ENCODE data around the gene MOB3C.

MOB3C gene

DNA sequence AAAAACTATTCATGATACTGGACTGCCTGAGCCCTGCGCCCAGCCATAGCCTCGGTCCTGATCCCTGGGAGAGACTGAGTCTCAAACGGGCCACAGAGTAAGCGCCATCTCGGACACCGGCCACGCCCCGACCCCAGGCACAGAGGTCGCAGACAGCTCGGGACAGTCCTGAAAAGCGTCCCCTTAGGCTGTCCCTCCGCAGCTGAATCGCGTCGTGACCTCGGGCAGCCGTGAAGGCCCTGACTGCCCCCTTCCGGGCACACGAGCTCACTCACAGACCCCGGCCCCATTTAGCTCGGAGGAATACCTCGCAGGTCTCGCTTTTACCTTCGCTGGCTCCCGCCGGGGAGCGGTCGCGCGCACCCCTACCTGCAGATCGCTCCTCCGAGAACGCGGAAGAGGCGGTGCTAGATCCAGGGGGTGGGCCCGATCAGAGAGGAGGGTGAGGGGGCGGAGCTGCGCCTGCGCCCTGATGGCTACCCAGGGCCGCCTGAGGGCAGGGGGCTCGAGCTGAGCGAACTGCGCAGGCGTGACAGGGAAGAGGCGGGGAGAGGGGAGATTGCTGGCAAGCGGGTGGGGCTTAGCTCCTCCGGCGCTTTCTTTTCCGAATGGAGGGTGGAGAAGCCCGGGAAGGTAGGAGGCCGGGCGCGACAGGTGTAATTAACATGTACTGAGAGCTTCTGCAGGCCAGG is 12.6 kb downstream of the MOB3C start, which contains the start of gene MKNK1:
Gene MKNK1, minus strand, starts transcription at position 411 of the 692 bp plus-strand sequence. CDS start 20,941 bp downstream, outside the sequence.
- peak; percentile 98 for DNase-seq

DNA sequence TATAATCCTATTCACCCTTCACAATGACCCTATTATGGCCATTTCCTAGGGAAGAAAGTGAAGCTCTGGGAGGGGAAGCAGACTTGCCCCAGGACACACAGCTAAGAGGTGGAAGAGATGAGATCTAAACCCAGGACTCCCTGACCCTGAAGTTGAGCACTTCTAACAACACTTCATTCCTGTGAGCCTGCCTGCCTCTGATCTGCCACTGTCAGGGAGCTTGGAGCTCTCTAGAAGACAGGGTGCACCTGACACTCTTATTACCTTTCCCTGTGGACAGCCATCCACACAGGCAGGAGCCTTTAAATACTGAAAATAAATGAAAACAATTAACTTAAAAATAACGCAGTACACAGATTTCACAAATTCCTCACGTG is 13.1 kb downstream of the MOB3C start:
- no peak for DNase-seq

DNA sequence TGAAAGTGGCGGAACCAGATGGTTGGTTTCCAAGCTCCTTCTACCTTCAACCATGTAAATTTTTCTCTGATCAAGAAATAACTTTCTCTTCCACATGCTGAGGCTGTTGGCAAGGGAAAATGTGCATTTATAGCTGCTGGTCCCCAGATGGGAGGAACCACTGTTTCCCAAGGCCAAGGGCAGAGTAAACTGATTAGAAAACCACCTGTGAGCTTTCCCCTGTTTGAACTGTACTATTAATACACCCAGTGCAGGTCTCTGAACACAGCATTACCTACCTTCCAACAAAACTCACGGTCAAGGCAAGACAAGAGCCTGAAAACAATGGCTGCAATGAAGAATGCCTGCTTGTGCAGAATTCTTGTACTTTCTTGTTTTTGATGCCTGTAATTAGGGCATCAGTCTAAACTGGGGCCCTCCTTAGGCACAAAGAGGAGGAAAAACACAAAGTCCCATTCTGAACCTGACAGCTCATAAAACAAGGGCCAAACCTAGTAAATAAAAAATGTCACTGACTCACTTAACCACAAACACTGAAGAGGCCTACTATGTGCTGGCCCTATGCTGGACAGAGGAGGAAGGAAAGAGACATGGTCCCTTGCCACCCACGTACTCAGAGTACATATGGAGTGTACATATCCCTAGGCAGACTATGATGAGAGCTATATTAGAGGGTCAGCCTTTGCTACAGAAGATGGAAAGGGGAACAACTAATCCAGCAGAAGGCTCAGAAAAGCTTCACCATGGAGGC is 15.2 kb downstream of the MOB3C start:
- no peak for DNase-seq

GRCh38 chr1:46599059-46599970 is 17.3 kb downstream of the MOB3C start:
- DNase-seq: peak; percentile 52

DNA sequence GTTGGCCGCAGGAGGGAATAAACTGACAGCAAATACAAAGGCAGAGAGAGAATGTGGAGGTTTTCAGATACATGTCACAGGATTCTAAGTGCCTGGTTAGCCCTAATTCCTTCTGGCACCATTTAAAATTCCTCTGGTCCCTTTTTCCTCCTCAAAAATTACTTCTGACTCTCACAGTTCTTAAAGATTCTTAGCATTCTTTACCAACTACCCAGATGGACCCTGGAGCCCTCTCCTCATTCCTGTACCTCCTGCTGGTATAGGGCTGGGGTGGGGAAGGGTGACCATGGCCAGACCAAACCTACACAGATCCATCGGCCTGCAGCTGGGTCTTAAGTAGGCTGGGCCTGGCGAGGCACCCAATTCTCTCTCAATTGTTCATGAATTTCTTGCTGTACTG is 19.8 kb downstream of the MOB3C start:
- DNase-seq: no peak

DNA sequence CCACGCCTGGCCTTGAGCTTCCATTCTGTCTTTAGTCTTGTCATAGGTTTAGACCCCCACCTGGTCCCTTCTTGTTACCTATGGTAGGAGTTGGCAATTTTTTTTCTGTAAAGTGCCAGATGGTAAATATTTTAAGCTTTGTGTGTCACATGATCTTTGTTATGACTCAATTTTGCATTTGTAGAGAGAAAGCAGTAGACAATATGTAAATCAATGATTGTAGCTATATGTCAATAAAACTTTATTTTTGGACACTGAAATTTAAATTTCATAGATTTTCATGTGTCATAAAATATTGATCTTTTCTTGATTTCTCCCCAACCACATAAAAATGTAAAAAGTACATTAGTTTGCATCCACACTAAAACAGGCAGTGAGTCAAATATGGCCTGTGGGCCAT is 20.6 kb downstream of the MOB3C start:
- no peak for DNase-seq

DNA sequence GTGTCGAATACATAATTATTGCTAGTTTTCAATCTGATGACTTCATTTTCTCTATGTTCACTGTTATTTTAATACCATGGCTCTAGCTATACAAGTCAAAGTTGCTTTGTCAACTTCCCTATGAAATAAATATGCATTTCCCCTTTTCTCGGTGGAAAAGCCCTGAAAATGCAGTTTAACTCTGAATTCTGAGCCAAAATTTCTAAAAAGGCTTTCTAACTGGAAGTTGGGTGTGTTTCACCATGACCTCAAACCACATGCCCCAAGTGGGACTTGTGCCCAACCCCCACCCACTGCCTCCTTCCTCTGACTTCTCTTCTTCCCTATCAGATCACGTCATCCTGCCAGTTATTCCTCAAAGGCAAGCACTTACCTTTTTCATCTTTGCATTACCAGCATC is 21.5 kb downstream of the MOB3C start:
- DNase-seq: peak; percentile 82

DNA sequence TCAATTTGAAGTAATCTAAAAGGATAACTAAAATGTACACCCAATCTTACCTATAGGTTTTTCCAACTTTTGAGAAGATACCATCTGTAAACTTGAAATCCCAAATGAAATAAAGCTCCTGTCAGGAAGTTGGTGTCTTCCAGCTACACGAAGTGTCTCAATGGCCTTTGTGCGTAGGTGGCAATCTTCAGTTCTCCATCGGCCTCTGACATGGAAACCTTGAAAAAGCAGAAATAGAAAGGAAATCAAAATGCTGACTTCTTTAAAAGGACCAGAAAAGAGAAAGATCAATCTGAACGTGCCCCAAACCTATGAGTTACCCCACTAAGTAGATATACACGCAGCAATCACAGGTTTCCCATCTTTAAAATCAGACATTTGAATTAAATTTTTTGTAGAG is 22.5 kb downstream of the MOB3C start:
- DNase-seq: no peak

- no peak for DNase-seq
Observed at GRCh38 chr1:46592823-46593222, 23.8 kb downstream of the MOB3C start.

- no peak for DNase-seq
Observed at GRCh38 chr1:46589529-46589928, 27.1 kb downstream of the MOB3C start.

DNA sequence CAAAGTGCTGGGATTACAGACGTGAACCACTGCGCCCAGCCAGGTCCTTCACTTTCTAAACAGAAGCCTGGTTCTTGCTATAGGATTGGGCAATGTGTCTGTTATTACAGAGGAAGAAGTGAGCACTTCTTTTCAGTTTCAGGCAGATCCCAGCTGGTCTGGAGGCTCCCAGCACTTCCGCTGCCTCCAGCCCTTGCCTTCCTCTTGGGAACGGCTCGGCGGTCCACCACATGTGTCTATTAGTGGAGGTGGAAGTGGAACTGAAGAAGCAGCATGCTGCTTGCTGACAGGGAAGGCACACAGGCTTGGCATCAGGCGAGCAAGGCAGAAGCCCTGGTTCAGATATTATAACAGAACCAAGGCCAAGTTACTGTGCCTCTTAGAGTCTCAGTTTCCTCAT is 29.5 kb downstream of the MOB3C start:
- no peak for DNase-seq

DNA sequence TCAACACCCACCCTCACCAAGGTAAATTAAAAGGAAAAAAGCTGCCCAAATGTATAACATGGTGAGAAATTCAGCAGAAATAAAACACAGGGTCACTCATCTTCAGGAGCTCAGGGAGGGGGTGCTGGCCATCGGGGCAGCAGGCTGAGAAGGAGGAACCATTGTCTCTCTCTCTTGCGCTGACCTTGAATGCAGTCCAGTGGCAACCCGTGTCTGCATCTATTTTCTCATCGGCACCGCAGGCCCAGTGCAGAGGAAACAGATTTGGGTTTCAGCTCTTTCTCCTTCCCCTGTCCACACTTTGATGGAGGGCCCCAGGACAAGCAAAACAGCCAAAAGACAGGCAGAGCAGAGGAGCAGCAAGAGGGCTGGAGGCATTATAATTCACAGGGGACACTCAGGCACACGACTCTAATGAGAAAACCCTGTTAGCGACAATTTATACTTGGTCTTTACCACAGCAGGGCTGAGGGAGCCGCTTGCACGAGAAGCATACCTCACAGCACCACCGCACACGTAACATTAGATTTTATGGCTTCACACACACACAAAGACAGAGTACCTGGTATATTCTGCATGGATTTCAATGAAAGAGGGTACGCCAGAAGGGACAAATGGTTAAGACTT is 31.2 kb downstream of the MOB3C start:
- DNase-seq: no peak

GRCh38 chr1:46583494-46583893 is 33.1 kb downstream of the MOB3C start:
- DNase-seq: no peak

- no peak for DNase-seq
Observed at GRCh38 chr1:46582972-46583371, 33.6 kb downstream of the MOB3C start.

GRCh38 chr1:46581681-46582455 is 34.7 kb downstream of the MOB3C start:
- DNase-seq: peak; percentile 82

DNA sequence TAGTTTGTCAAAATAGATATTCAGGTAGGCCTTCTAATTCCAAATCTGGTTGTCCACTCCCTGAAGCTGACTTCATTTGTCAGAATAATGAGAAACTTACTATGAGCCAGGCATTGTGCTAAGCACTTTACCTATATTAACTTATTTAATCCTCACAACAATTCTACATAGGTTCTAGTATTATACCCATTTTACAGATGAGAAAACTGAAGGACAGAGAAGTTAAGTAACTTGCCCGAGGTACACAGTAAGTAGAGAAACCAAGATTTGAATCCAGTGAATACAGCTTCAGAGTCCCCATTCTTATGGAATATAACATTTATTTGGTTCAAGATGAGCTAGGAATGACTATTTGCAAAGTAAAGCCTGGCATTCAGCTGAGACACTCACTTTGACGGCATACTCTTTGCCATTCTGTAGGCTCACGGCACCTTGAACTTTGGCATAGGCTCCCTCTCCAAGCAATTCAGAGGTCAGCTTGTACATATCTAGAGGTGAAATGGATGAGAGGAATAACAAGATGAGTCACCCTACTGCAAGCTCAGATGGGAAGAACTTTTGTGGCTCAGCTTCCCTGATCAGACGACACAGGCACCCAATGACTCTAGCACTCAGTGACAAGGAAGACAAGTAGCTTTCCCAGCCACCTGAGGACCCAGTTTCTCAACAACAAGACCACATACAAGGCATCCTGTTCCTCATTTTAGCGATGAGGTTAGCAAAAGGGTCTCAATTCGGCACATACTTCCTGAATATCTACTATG is 36.3 kb downstream of the MOB3C start:
- DNase-seq: peak; percentile 55

GRCh38 chr1:46577671-46578070 is 38.9 kb downstream of the MOB3C start:
- DNase-seq: no peak

DNA sequence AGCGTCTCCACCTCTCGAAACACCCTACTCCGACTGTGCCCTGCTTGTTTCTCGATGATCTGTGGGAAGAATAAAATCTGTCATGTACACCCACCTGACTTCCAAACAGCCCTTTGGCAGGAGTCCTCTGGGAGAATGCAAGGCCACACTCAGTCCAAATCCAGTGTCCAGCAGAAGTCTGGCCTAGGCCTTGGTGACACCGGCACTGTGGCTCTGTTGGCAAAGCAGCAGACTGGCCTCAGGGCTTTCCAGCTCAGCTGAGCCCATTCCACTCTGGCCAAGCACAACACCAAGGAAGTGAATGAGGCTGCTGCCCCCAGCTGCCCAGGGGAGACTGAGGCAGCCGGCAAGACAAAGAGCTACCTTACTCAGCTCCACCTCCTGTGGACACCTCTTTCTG is 40.0 kb downstream of the MOB3C start:
- DNase-seq: no peak

DNA sequence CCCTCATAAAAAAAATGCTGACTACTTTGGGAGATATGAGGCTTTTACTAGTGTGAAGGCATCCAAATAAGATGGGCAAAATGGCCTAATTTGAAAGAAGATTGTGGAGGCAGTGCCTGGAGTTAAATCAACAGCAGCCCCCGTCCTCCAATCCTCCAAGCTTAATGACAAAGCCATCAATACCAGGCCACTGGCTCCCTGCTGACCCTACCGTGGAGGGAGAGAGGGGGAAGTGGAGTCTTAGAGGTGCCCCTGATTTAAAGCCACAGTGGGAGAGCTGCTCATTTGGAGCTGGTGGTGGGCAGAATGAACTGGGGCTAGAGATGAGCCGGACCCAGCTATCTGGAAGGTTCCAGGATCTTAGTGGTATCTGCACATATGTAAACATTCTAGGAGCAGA is 40.8 kb downstream of the MOB3C start:
- DNase-seq: no peak

- DNase-seq: no peak
Observed at GRCh38 chr1:46575300-46575699, 41.3 kb downstream of the MOB3C start.

GRCh38 chr1:46571691-46572225 is 44.9 kb downstream of the MOB3C start:
- no peak for DNase-seq
